PC-3 (cell line): ENCODE measurements around the gene VPS37B.

Experiments
- CTCF ChIP-seq: fragments of 300-600 bp; sonication (generic); conservative IDR thresholded peaks from 2 replicates; pipeline ENCODE4 v1.5.1; 2017; ENCODE audit warnings: antibody characterized with exemption, low read depth, mild to moderate bottlenecking, low read length
- EZH2 ChIP-seq: fragments of 300-600 bp; sonication (generic); IDR thresholded peaks from one replicate; pipeline ENCODE4 v1.6.1; 2017; ENCODE audit warnings: antibody characterized with exemption, mild to moderate bottlenecking, low read length; ENCODE audit not compliant: unreplicated experiment

- TF ChIP-seq EZH2, result no peak
- TF ChIP-seq CTCF, result no peak
Observed at GRCh38 chr12:122937622-122938091, 41.7 kb upstream of the VPS37B start.
